B cell (primary cell): ENCODE data around the gene COL6A1.

ENCODE experiments used
- CTCF ChIP-seq: fragments of 200-600 bp; IDR thresholded peaks from one replicate; pipeline ENCODE4 v1.8.0; 2022; ENCODE audit warnings: antibody characterized with exemption, mild to moderate bottlenecking
- EZH2 ChIP-seq: IDR thresholded peaks from 2 replicates; pipeline ENCODE4 v1.6.1; 2012; ENCODE audit warnings: borderline replicate concordance, low read depth, mild to moderate bottlenecking, moderate library complexity, low read length; ENCODE audit not compliant: insufficient read depth, poor library complexity, severe bottlenecking

- TF ChIP-seq EZH2 (no peak), CTCF (no peak)
These were observed 50.5 kb downstream of the COL6A1 start for GRCh38 chr21:46032100-46032499.
